Measurements from ENCODE around the gene NR1D1. TPM values are rescaled to one million over a fixed set of nuclear protein-coding genes. Genes with fewer than 3 reads are reported as not detected.
A peak's percentile ranks its signal among the peaks of the same experiment; 100 is the strongest.

The NR1D1 gene
- total RNA-seq, 2 donors from 2014 or later, result 17.1 to 19.5 TPM

GRCh38 chr17:40099619-40100418 lies 570 bp downstream of the NR1D1 start:
- ATAC-seq (peak; percentile 0 to 1), DNase-seq (no peak)
- intact Hi-C loops (cut with DNase I), result no loop called here

- DNase-seq, result peak; percentile 100
- intact Hi-C loops (cut with DNase I), result no loop called here
Measured at GRCh38 chr17:40098846-40099618, 1.4 kb downstream of the NR1D1 start.

GRCh38 chr17:40097931-40098845 lies 2.2 kb downstream of the NR1D1 start:
- DNase-seq (peak; percentile 77), ATAC-seq (peak; percentile 7 to 14)
- intact Hi-C loops (cut with DNase I), result no loop called here

More at GRCh38 chr17:40098846-40099618, 1.4 kb downstream of the NR1D1 start:
- ATAC-seq, result peak; percentile 83 to 84

GRCh38 chr17:40097087-40097486 lies 3.3 kb downstream of the NR1D1 start:
- intact Hi-C loops (cut with DNase I), result no loop called here

GRCh38 chr17:40095944-40096791 lies 4.2 kb downstream of the NR1D1 start:
- ATAC-seq (no peak), DNase-seq (peak; percentile 66)
- intact Hi-C loops (cut with DNase I), result no loop called here

More at GRCh38 chr17:40097087-40097486, 3.3 kb downstream of the NR1D1 start:
- DNase-seq (no peak), ATAC-seq (no peak)

GRCh38 chr17:40095351-40095943 lies 4.9 kb downstream of the NR1D1 start:
- intact Hi-C loops (cut with DNase I), result no loop called here
- ATAC-seq (no peak), DNase-seq (no peak)

- ATAC-seq (no peak), DNase-seq (no peak)
- intact Hi-C loops (cut with DNase I), result no loop called here
Measured at GRCh38 chr17:40094874-40095273, 5.5 kb downstream of the NR1D1 start.

- DNase-seq (peak; percentile 61), ATAC-seq (peak; percentile 42 to 51)
- intact Hi-C loops (cut with DNase I), result no loop called here
Measured at GRCh38 chr17:40093580-40094201, 6.7 kb downstream of the NR1D1 start.

- intact Hi-C loops (cut with DNase I), result no loop called here
- no peak for ATAC-seq
- no peak for DNase-seq
Measured at GRCh38 chr17:40093005-40093579, 7.3 kb downstream of the NR1D1 start.

GRCh38 chr17:40092581-40092980 lies 7.8 kb downstream of the NR1D1 start:
- intact Hi-C loops (cut with DNase I), result no loop called here
- DNase-seq (no peak), ATAC-seq (no peak)

GRCh38 chr17:40091691-40092397 lies 8.5 kb downstream of the NR1D1 start:
- DNase-seq, result no peak
- intact Hi-C loops (cut with DNase I), result no loop called here
- peak; percentile 8 to 9 for ATAC-seq

- DNase-seq, result no peak
- intact Hi-C loops (cut with DNase I), result no loop called here
Measured at GRCh38 chr17:40090237-40091119, 9.9 kb downstream of the NR1D1 start.

GRCh38 chr17:40089077-40089895 lies 11.1 kb downstream of the NR1D1 start:
- intact Hi-C loops (cut with DNase I), result no loop called here
- no peak for ATAC-seq
- no peak for DNase-seq

More at GRCh38 chr17:40090237-40091119, 9.9 kb downstream of the NR1D1 start:
- ATAC-seq, result peak; percentile 1 to 3

GRCh38 chr17:40087903-40088718 lies 12.3 kb downstream of the NR1D1 start:
- no peak for DNase-seq
- ATAC-seq, result no peak
- intact Hi-C loops (cut with DNase I), result no loop called here
